Measurements from ENCODE around the gene USP34.
"Not testable (repeated sequence)": the region's sequence is repeated elsewhere in the genome, so short reads cannot be mapped to it uniquely, and the experiment has no call there.

The USP34 gene

DNA sequence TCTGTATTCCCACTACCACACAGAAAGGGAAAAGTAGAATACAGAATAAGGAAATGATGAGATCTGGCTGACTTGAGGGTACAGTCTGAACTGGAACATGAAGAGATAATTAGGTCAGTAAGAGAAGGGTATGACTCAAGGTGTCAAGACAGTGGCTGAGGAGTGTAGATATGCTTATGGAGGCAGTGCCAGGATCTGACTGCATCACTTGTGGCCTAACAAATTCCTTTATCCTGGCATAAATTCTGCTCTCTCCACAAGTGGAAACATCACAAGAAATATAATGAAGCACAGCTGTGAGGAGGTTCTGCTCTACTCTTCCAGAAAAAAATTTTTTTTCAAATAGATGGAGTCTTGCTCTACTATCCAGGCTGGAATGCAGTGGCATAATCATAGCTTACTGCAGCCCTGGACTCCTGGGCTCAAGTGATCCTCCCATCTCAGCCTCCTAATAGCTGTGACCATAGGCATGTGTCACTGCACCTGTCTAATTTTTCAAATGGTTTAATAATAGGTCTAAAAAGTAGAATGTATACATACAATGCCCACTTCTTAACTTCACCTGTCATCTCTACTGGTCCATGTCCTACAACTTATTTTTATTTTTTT lies 223.6 kb downstream of the USP34 start:
- DNase-seq (ENCODE audit: low spot score), result no peak

GRCh38 chr2:61244694-61245093 lies 226.2 kb downstream of the USP34 start:
- no peak for DNase-seq (ENCODE audit: low spot score)

DNA sequence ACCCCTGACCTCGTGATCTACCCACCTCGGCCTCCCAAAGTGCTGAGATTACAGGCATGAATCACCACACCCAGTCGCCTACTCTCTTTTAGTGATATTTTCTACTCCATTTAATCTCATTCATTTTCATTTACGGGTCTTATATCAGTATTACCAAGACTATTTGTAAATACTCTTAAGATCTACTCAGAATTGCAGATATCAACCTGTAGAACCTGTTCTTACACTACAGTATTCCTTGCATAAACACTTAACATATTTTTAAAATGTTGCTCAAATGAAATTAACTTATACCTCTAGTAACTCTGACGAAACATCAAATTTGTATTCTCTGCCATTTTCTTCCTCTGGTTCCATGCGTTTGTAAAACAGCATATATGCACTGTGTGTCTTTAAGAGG lies 229.6 kb downstream of the USP34 start:
- no peak for DNase-seq (ENCODE audit: low spot score)

DNA sequence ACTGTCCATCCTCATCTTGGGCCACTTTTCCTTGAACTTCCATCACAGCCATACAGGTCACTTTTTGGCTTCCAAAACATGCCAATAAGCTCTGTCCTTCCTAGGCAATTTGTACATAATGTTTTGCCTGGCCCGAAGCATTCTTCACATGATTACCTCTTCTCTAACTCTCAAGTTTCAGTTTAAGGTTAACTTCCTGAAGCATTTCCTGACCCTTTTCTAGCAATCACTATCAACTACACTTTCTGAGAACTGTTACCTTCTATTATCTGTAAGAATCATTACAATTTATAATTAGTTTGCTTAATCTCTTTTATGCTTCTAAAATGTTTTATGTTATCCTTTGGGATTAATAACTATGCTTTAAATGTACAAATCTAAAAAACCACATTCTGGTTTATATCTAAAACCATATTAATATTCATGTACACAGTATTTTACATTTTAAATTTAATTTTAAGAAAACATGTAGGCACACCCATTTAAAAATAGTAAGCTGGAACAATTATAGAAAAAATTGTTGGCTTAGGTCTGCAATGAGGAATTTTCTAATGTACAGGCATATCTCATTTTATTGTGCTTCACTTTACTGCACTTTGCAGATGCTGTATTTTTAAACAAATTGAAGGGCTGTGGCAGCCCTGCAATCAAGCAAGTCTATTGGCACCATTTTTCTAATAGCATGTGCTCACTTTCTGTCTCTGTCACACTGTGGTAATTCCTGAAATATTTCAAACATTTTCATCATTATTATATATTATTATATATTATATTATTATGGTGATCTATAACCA lies 232.5 kb downstream of the USP34 start:
- no peak for DNase-seq (ENCODE audit: low spot score)

DNA sequence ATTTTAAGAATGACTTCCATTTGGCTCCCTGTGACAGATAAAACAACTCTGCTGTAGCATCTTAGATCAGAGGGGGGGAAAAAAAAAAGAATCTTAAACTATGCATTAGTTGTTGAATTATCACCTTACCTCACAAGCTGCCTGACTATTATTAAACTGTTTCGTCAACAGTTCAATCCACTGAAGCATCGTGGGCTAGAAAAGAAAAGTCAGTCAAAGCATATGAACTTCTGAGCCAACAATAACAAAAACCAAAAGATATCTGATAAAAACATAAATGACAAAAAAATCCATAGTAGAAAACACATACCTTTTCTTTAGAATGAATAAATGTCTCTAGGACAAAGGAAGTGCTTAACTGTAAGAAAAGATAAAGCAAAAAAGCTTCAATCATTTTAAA lies 235.2 kb downstream of the USP34 start:
- DNase-seq (ENCODE audit: low spot score), result no peak

- DNase-seq (ENCODE audit: low spot score), result no peak
Measured at GRCh38 chr2:61233581-61233980, 237.3 kb downstream of the USP34 start.

GRCh38 chr2:61229936-61230335 lies 241.0 kb downstream of the USP34 start:
- DNase-seq (ENCODE audit: low spot score), result no peak

GRCh38 chr2:61222567-61222966 lies 248.3 kb downstream of the USP34 start:
- DNase-seq (ENCODE audit: low spot score), result no peak

DNA sequence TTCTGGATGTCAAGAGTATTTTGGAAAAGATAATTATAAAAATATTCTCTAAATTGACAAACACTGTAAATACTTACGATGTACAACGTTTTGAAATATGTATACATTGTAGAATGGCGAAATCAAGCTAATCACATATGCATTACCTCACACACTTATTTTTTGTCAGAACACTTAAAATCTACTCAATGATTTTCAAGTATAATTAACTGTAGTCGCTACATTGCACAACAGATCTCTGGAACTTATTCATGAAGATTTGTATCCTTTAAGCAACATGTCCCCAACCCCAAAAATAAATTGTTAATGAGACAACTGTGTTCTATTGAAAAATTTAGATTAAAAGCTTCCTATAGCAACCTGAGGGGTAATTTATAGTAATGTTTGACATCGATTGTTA lies 249.1 kb downstream of the USP34 start:
- DNase-seq (ENCODE audit: low spot score), result no peak

- no peak for DNase-seq (ENCODE audit: low spot score)
Measured at GRCh38 chr2:61220768-61221167, 250.1 kb downstream of the USP34 start.

- DNase-seq (ENCODE audit: low spot score), result no peak
Measured at GRCh38 chr2:61218817-61219170, 252.1 kb downstream of the USP34 start.

DNA sequence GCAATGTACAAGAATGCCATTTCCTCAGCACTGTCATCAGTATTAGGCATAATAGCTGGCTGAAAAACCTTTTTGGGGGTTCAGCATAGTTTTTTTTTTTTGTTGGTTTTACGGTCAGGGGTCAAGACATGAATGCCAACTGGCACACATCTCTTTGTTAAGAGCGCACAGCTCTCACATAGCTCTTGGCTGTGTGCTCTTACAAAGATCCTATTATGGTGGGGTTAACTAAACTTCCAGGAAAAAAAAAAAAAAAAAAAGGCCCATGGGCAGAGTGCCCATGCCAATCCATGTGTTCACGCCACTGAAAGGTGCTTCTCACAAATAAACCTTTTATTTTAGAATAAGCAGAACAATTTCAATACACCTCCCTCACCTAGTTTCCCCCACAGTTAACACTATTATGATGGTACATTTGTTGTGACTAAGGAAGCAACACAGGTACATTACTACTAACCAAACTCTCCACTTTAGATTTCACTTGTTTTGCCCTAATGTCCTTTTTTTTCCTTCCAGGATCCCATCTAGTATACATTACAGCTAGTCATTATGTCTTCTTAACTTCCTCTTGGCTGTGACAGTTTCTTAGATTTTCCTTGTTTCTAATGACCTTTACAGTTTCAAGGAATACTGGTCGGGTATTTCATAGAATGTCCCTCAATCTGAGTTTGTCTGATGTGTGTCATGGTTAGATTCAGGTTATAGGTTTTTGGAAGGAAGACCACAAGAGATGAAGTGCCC lies 252.6 kb downstream of the USP34 start:
- DNase-seq (ENCODE audit: low spot score), result no peak

- DNase-seq (ENCODE audit: low spot score), result no peak
Measured at GRCh38 chr2:61214171-61214570, 256.7 kb downstream of the USP34 start.

DNA sequence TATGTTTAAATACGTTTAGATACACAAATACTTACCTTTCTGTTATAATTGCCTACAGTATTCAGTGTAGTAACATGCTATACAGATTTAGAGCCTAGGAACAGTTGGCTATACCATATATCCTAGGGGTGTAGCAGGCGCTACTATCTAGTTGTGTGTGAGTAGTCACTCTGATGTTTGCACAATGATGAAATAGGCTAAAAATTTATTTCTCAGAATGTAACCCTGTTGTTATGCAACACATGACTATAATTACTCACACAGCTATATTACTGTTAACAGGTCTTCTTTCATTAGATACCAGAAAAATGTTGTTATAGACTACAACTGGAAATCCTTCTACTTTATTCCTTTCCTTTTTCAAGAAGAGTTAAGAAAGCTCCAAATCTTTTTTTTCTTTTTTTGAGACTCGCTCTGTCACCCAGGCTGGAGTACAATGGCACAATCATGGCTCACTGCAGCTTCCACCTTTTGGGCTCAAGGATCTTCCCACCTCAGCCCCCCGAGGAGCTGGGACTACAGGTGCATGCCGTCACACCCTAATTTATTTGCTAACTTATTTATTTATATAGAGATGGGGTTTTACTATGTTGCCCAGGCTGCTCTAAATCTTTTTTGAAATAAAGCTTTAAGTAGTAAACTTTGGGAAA lies 260.4 kb downstream of the USP34 start:
- no peak for DNase-seq (ENCODE audit: low spot score)

DNA sequence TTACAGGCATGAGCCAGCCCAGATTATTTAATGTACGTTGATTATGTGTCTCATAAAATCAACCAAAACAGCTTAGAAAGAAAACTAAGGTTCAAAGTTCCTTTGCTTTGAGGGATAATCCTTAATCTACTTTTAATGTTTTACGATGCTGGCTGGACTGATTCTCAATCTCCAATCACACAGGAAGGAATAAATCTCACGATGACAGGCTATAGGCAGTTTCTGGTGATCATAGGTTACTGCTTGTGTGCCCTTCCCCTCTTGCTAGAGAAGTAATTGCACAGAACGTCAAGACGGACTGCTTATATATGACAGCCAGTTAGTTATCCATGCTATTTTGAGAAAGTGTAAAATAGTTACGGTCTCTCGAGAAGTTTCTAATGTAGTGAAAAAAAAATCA lies 265.8 kb downstream of the USP34 start:
- no peak for DNase-seq (ENCODE audit: low spot score)

- no peak for DNase-seq (ENCODE audit: low spot score)
Measured at GRCh38 chr2:61196671-61197070, 274.2 kb downstream of the USP34 start.

DNA sequence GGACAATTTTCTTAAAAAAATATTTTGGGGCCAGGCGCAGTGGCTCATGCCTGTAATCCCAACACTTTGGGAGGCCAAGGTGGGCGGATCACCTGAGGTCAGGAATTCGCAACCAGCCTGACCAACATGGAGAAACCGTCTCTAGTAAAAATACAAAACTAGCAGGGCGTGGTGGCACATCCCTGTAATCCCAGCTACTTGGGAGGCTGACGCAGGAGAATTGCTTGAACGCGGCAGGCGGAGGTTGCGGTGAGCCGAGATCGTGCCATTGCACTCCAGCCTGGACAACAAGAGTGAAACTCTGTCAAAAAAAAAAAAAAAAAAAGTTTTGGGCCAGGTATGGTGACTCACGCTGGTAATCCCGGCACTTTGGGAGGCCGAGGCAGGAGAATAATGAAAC lies 276.2 kb downstream of the USP34 start:
- DNase-seq (ENCODE audit: low spot score), result not testable (repeated sequence)

DNA sequence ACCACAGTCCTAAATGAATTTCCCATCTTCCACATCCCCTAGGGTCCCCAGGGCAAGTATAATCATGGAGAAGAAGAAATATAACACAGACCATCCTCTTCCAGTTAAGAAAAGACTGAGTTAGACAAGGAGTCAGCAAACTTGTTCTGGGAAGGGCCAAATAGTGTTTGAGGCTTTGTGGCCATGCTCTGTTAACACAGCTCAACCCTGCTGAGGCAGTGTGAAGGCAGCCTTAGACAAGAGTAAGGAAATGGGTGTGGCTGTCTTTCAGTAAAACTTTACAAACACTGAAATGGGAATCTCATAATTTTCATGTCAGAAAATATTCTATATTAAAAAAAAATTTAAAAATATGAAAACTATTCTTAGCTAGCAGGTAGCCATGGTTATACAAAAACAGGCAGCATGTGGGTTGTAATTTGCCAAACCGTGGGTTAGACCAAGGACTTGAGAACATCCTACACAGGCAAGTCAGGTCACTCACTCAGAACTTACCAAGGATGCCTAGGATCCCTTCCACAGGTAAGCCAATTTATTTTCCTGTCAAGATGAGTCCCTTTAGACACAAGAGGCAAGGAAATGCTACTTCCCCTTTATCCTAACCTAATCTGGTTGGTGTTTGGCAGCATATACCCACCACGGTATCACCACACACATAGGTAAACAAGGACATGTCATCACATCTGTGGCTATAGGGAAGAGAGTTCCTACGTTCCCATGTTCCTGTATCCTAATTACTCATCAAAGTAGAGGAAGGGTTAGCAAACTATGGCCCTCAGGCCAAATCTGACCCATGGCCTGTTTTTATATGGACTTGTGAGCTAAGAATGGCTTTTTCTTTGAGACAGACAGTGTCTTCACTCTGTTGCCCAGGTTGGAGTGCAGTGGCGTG lies 277.0 kb downstream of the USP34 start:
- no peak for DNase-seq (ENCODE audit: low spot score)

- no peak for DNase-seq (ENCODE audit: low spot score)
Measured at GRCh38 chr2:61187085-61187484, 283.8 kb downstream of the USP34 start.

DNA sequence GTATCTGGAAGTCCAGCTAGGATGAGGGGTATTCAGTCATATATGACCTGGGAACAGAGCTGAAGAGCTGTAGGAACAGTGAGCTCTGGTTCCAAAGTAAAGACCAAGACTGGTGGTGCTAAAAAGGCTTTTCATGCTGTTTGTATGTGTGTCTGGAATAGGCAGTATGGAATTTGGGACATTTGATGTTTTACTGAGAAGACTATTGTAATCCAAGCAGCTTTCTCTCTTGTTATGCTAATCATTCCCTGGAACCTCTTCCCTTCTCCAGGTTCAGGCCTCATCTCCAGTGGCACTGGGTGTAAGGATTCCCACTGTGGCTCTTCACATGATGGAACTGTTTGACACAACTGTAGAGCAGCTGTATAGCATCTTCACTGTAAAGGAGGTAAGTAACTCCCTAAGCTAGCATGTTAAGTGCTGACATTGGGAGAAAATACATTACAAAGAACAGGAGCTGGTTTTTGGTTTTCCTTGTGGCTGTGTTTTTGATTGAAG lies 285.6 kb downstream of the USP34 start:
- DNase-seq (ENCODE audit: low spot score), result no peak

- DNase-seq (ENCODE audit: low spot score), result no peak
Measured at GRCh38 chr2:61184263-61184662, 286.6 kb downstream of the USP34 start.

DNA sequence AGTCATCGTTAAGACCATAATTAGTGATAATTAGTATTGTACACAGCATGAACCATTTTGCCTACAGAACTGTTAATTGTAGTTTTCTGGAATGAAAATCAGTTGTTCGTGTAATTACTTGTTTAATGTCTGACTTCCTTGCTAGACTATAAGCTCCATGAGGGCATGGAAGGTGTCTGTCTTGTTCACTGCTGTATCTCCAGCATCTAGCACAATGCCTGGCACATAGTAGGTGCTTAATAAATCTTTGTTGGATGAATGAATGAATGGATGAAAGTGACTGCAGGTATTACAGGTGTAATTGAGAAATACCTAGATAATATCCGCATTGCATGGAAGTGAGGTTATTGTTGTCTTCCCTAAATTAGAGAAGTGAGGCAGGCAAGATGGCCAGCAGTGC lies 287.1 kb downstream of the USP34 start:
- no peak for DNase-seq (ENCODE audit: low spot score)

Data from CD4-positive, alpha-beta T cell treated with Interleukin-6 at 100 ng/mL for 8 hours (primary cell).